ENCODE data around the gene KRT74. TPM values are rescaled to one million over a fixed set of nuclear protein-coding genes. Genes with fewer than 3 reads are reported as not detected.

The KRT74 gene
- total and polyA plus RNA-seq, 10 of the 15 experiments (the other 5 are each of a cell fraction or from before 2014, with no cell fraction given): not detected

- DNase-seq (ENCODE audit: low read depth, low spot score): no peak
- FAIRE-seq: no peak
- TF ChIP-seq MLLT1 (IDR thresholded peaks at IDR 0.05) (no peak), NFXL1 (IDR thresholded peaks at IDR 0.05; ENCODE audit: borderline replicate concordance) (no peak), RUNX3 (IDR thresholded peaks at IDR 0.05; ENCODE audit: low read length) (no peak), SMAD1 (IDR thresholded peaks at IDR 0.05; ENCODE audit: low read depth, partially characterized antibody) (no peak), BRCA1 (IDR thresholded peaks at IDR 0.05; ENCODE audit: low read depth, low read length) (no peak), MYB (IDR thresholded peaks at IDR 0.05; ENCODE audit: borderline replicate concordance, low read depth, low read length) (no peak), ZNF622 (IDR thresholded peaks at IDR 0.05) (no peak), CHD1 (IDR thresholded peaks at IDR 0.05; ENCODE audit: low read depth, low read length) (no peak), NBN (IDR thresholded peaks at IDR 0.05) (no peak), FOXM1 (IDR thresholded peaks at IDR 0.05; ENCODE audit: low read depth, low read length) (no peak)
- TF ChIP-seq, protein P1, sequence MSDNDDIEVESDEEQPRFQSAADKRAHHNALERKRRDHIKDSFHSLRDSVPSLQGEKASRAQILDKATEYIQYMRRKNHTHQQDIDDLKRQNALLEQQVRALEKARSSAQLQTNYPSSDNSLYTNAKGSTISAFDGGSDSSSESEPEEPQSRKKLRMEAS (IDR thresholded peaks at IDR 0.05; ENCODE audit: low read depth, low read length): no peak
- TF ChIP-seq, protein P2, sequence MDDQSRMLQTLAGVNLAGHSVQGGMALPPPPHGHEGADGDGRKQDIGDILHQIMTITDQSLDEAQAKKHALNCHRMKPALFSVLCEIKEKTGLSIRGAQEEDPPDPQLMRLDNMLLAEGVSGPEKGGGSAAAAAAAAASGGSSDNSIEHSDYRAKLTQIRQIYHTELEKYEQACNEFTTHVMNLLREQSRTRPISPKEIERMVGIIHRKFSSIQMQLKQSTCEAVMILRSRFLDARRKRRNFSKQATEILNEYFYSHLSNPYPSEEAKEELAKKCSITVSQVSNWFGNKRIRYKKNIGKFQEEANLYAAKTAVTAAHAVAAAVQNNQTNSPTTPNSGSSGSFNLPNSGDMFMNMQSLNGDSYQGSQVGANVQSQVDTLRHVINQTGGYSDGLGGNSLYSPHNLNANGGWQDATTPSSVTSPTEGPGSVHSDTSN (IDR thresholded peaks at IDR 0.05; ENCODE audit: insufficient replicate concordance, low read depth, low read length): no peak
- ChIA-PET CTCF (no interaction called here), POLR2A (no interaction called here), RAD21 (ENCODE audit: unreplicated experiment) (interaction anchor here (0.6 kb wide), 1 partner anchor 695 kb away, joined by 3 read pairs; no protein-coding TSS in a partner anchor), SMC1A (ENCODE audit: uncharacterized antibody, unreplicated experiment) (no interaction called here)
- H3K79me2 ChIP-seq (ENCODE audit: control insufficient read depth, insufficient read depth, low read length): no peaks in the 10 kb centered on the region
- in situ Hi-C loops (cut with MboI): no loop called here
- H3K9ac ChIP-seq (ENCODE audit: control insufficient read depth, insufficient read depth, low read length): no peak overlapping the region
- H3K27me3 ChIP-seq (replicated peaks in 1 of 2; ENCODE audit: control insufficient read depth in 2 of 2, insufficient read depth in 2 of 2, low read length in 1 of 2): peaks cover 0 to 4% of the 10 kb centered on the region in 2 experiments; a peak in 1 of 4 replicates
- 44% methylated on average over 16 of the region's 17 CpGs for WGBS (ENCODE audit: insufficient coverage, insufficient replicate concordance, low lambda C conversion rate, missing lambda C conversion rate)
- H3K4me2 ChIP-seq (ENCODE audit: control insufficient read depth, insufficient read depth): no peak overlapping the region
- no peak overlapping the region for H2AFZ ChIP-seq (ENCODE audit: control insufficient read depth, low read depth, low read length)
- H3K36me3 ChIP-seq (ENCODE audit: control insufficient read depth in 2 of 2, insufficient read depth in 2 of 2, low read length in 1 of 2): no peaks in the 10 kb centered on the region
- no peaks in the 10 kb centered on the region for H3K4me1 ChIP-seq (ENCODE audit: control insufficient read depth, insufficient read depth, low read length)
- H3K9me3 ChIP-seq (replicated peaks; ENCODE audit: control insufficient read depth, insufficient read depth, low read length): no peaks in the 10 kb centered on the region
- BruUV-seq (replicated peaks): no TSS peak
- no peak overlapping the region for H3K4me3 ChIP-seq
- 0 out of 3 replicates have a peak, but pooled peaks have one; percentile 25 for ATAC-seq
- no peaks in the 10 kb centered on the region for H4K20me1 ChIP-seq (ENCODE audit: control insufficient read depth, insufficient read depth)
- intact Hi-C loops (cut with micrococcal nuclease; ENCODE audit: unreplicated experiment): no loop called here
- no peak overlapping the region for H3K27ac ChIP-seq (ENCODE audit: control insufficient read depth, insufficient read depth)
Measured at GRCh38 chr12:52543985-52544883, 29.4 kb downstream of the KRT74 start.
